ENCODE results near the gene STARD8.

The STARD8 gene

DNA sequence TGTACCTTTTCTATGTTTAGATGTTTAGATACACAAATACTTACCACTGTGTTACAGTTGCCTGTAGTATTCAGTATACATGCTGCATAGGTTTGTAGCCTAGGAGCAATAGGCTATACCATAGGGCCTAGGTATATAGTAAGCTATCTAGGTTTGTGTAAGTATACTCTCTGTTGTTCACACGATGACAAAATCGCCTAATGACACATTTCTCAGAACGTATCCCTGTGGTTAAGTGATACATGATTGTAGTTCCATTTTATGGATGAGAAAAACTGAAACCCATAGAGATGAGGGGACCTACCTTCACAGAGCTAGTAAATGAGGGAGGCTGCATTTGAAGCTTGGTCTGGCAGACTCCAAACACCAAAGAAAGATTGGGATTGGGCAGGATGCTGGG is 102.0 kb downstream of the STARD8 start:
- Histone ChIP-seq H3K4me3 (no peak overlapping the region), H3K27ac (no peak overlapping the region), H3K36me3 (no peaks in the 10 kb centered on the region), H3K9me3 (no peaks in the 10 kb centered on the region), H3K4me1 (no peaks in the 10 kb centered on the region), H3K27me3 (no peaks in the 10 kb centered on the region)
- intact Hi-C loops (cut with DNase I; ENCODE audit: low total_unique reads): no loop called here
- TF ChIP-seq, protein P1, sequence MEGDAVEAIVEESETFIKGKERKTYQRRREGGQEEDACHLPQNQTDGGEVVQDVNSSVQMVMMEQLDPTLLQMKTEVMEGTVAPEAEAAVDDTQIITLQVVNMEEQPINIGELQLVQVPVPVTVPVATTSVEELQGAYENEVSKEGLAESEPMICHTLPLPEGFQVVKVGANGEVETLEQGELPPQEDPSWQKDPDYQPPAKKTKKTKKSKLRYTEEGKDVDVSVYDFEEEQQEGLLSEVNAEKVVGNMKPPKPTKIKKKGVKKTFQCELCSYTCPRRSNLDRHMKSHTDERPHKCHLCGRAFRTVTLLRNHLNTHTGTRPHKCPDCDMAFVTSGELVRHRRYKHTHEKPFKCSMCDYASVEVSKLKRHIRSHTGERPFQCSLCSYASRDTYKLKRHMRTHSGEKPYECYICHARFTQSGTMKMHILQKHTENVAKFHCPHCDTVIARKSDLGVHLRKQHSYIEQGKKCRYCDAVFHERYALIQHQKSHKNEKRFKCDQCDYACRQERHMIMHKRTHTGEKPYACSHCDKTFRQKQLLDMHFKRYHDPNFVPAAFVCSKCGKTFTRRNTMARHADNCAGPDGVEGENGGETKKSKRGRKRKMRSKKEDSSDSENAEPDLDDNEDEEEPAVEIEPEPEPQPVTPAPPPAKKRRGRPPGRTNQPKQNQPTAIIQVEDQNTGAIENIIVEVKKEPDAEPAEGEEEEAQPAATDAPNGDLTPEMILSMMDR (IDR thresholded peaks at IDR 0.05): no peak
- no peak for DNase-seq

DNA sequence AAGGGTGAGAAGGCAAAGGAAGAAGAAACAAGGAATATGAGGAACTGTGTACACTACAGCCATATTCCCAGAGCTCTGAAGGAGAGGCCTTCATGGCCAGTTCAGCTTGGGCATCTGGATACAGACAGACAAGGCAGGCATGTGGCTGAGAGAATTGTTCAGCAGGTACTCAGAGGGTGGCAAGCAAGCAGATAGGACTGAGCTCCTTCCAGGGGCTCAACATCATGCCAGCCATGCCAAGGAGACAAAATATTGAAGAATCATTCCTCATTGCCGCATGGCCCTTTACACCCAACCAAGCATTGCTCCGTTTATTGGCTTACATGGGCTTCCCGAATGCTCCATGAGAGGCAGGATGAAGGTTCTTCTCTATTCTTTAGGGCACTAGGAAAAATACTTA is 102.8 kb downstream of the STARD8 start:
- Histone ChIP-seq H3K27ac (no peak overlapping the region), H3K4me1 (no peaks in the 10 kb centered on the region), H3K4me3 (no peak overlapping the region), H3K9me3 (no peaks in the 10 kb centered on the region), H3K36me3 (no peaks in the 10 kb centered on the region), H3K27me3 (no peaks in the 10 kb centered on the region)
- intact Hi-C loops (cut with DNase I; ENCODE audit: low total_unique reads): no loop called here
- no peak for DNase-seq
- TF ChIP-seq, protein P1 (IDR thresholded peaks at IDR 0.05): no peak

DNA sequence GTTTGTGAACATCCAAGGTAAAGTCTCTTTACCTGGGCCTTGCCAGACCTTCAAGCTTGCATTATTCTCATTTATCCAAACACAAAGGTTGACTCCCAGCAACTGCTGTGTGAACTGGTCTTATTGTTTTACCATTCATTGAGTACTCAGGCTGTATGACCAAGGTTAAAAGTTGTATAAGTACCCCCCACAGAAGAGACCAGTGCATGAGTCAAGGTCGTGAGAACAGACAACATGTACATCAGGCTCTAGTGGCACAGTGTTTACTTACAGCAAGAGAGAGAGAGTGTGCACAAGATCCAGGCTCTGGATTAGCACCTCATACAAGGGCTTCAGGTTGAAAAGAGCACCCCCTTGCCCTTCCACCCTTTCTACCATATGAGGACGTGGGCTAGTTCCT is 103.9 kb downstream of the STARD8 start:
- TF ChIP-seq, protein P1 (IDR thresholded peaks at IDR 0.05): no peak
- H3K4me3 ChIP-seq: no peak overlapping the region
- H3K36me3 ChIP-seq: no peaks in the 10 kb centered on the region
- no peaks in the 10 kb centered on the region for H3K27me3 ChIP-seq
- intact Hi-C loops (cut with DNase I; ENCODE audit: low total_unique reads): no loop called here
- H3K9me3 ChIP-seq: no peaks in the 10 kb centered on the region
- no peak overlapping the region for H3K27ac ChIP-seq
- no peak for DNase-seq
- no peaks in the 10 kb centered on the region for H3K4me1 ChIP-seq

DNA sequence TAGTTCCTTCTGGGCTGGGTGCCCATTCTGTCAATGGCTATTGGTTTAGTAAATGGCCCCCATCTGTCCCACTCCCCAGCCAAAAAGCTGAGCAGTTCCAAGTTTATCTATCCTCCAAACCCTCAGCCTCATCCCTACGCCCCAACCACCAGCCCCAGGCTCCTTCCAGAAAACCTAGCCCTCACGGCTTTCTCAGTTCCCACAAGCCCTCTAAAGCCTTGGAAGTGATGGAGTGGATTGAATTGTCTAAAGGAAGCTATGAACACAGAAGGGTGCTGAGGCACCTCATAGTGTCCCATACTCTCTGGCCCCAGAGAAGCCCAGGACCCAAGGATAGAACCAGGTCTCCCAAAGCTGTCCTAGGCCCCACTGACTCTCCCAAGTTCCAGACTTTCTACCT is 105.8 kb downstream of the STARD8 start:
- Histone ChIP-seq H3K36me3 (no peaks in the 10 kb centered on the region), H3K4me3 (no peak overlapping the region), H3K27me3 (no peaks in the 10 kb centered on the region), H3K9me3 (no peaks in the 10 kb centered on the region), H3K27ac (no peak overlapping the region), H3K4me1 (no peaks in the 10 kb centered on the region)
- DNase-seq: no peak
- TF ChIP-seq, protein P1 (IDR thresholded peaks at IDR 0.05): no peak
- intact Hi-C loops (cut with DNase I; ENCODE audit: low total_unique reads): no loop called here

DNA sequence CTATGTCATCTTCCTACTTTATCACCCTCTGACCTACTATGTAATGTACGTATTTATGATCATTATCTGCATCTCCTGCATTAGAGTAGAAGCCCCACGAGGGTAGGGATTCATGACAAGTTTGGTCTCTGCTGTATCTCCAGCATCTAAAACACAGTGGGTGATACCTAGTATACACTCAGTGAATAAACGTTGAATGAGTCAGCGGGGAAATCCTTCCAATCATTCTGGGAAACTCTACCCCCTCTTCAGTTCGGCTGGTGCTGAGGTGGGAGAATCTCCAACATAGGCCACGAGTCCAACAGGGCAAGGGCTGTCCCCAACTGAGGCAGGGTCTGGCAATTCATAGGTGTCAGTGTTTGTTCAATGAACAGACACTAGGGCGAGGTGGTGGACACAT is 106.9 kb downstream of the STARD8 start:
- no peaks in the 10 kb centered on the region for H3K27me3 ChIP-seq
- H3K27ac ChIP-seq: no peak overlapping the region
- intact Hi-C loops (cut with DNase I; ENCODE audit: low total_unique reads): no loop called here

More for the DNA sequence above, 106.9 kb downstream of the STARD8 start:
- Histone ChIP-seq H3K4me3 (no peak overlapping the region), H3K4me1 (no peaks in the 10 kb centered on the region), H3K36me3 (no peaks in the 10 kb centered on the region), H3K9me3 (no peaks in the 10 kb centered on the region)
- no peak for DNase-seq
- TF ChIP-seq, protein P1 (IDR thresholded peaks at IDR 0.05): no peak
